ENCODE results near the gene SCFD2. TPM values are rescaled to one million over a fixed set of nuclear protein-coding genes. Genes with fewer than 3 reads are reported as not detected.

SCFD2 gene
- total RNA-seq, 1 experiment from 2014 or later, result 8.4 TPM

DNA sequence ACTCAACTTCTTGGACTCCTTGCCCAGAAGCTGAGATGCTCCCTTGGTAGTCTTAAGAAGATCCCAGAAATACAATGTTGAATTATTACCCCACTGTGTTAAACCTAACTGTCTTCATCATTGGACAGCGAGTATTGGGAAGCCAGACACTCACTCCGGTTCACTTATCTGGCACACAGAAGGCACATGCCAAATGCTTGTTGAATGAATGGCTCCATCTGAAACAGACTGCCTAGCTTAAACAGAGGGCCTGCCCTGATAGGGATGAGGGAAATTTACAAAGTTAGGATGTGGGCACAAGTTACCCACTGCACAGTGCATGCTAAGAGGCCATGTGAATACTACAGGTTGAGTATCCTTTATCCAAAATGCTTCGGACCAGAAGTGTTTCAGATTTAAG lies 424.4 kb downstream of the SCFD2 start:
- Histone ChIP-seq H3K4me3 (ENCODE audit: low read depth, low read length, poor library complexity, severe bottlenecking) (no peak overlapping the region), H3K27me3 (replicated peaks; ENCODE audit: insufficient read depth, low read depth, low read length, poor library complexity) (no peaks in the 10 kb centered on the region), H3K36me3 (ENCODE audit: insufficient read depth, low read length, poor library complexity, severe bottlenecking) (no peaks in the 10 kb centered on the region), H3K27ac (ENCODE audit: low read depth, low read length, poor library complexity, severe bottlenecking) (no peak overlapping the region), H3K9me3 (ENCODE audit: low read depth, low read length, poor library complexity, severe bottlenecking) (no peaks in the 10 kb centered on the region), H3K4me1 (ENCODE audit: insufficient read depth, low read length, poor library complexity, severe bottlenecking) (no peaks in the 10 kb centered on the region)
- TF ChIP-seq EZH2 (IDR thresholded peaks at IDR 0.05; ENCODE audit: borderline replicate concordance, low read depth, low read length, poor library complexity, severe bottlenecking) (no peak), CTCF (conservative IDR thresholded peaks at IDR 0.05; ENCODE audit: low read depth, low read length) (no peak)
- no peak for DNase-seq (ENCODE audit: low spot score)
- no TSS peak for BruUV-seq (replicated peaks)
- intact Hi-C loops (cut with micrococcal nuclease; ENCODE audit: unreplicated experiment), result no loop called here
- CTCF ChIA-PET, result no interaction called here
- POLR2A ChIA-PET (ENCODE audit: low non-redundant PET), result no interaction called here

- H3K9me3 ChIP-seq (ENCODE audit: low read depth, low read length, poor library complexity, severe bottlenecking), result no peaks in the 10 kb centered on the region
- H3K4me1 ChIP-seq (ENCODE audit: insufficient read depth, low read length, poor library complexity, severe bottlenecking), result no peaks in the 10 kb centered on the region
- no peaks in the 10 kb centered on the region for H3K36me3 ChIP-seq (ENCODE audit: insufficient read depth, low read length, poor library complexity, severe bottlenecking)
- no peak for DNase-seq (ENCODE audit: low spot score)
- intact Hi-C loops (cut with micrococcal nuclease; ENCODE audit: unreplicated experiment), result no loop called here
- BruUV-seq (replicated peaks), result no TSS peak
- H3K27me3 ChIP-seq (replicated peaks; ENCODE audit: insufficient read depth, low read depth, low read length, poor library complexity), result no peaks in the 10 kb centered on the region
- H3K4me3 ChIP-seq (ENCODE audit: low read depth, low read length, poor library complexity, severe bottlenecking), result no peak overlapping the region
- H3K27ac ChIP-seq (ENCODE audit: low read depth, low read length, poor library complexity, severe bottlenecking), result no peak overlapping the region
- ChIA-PET POLR2A (ENCODE audit: low non-redundant PET) (no interaction called here), CTCF (no interaction called here)
- TF ChIP-seq CTCF (conservative IDR thresholded peaks at IDR 0.05; ENCODE audit: low read depth, low read length) (no peak), EZH2 (IDR thresholded peaks at IDR 0.05; ENCODE audit: borderline replicate concordance, low read depth, low read length, poor library complexity, severe bottlenecking) (no peak)
These were observed 426.1 kb downstream of the SCFD2 start for GRCh38 chr4:52939739-52940138.

DNA sequence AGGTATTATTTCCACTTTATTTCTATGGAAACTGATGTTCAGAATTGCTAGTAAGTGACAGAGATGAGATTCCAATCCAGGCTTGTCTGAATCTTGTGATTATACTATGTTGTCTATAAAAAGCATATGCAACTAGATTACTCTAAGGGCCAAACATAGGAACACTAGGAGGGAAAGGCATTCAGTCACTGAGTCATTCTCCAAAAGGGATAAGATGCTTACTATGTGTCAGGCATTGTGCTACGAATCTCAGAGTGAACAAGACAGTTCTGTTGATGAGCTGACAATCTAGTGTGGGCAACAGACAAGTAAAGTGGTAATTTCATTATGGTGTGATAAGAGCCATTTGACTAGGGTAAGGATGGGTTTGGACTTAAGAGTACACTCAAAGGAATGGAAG lies 426.5 kb downstream of the SCFD2 start:
- intact Hi-C loops (cut with micrococcal nuclease; ENCODE audit: unreplicated experiment), result no loop called here
- Histone ChIP-seq H3K4me3 (ENCODE audit: low read depth, low read length, poor library complexity, severe bottlenecking) (no peak overlapping the region), H3K9me3 (ENCODE audit: low read depth, low read length, poor library complexity, severe bottlenecking) (no peaks in the 10 kb centered on the region), H3K36me3 (ENCODE audit: insufficient read depth, low read length, poor library complexity, severe bottlenecking) (no peaks in the 10 kb centered on the region), H3K27me3 (replicated peaks; ENCODE audit: insufficient read depth, low read depth, low read length, poor library complexity) (no peaks in the 10 kb centered on the region), H3K4me1 (ENCODE audit: insufficient read depth, low read length, poor library complexity, severe bottlenecking) (no peaks in the 10 kb centered on the region), H3K27ac (ENCODE audit: low read depth, low read length, poor library complexity, severe bottlenecking) (no peak overlapping the region)
- BruUV-seq (replicated peaks), result no TSS peak
- DNase-seq (ENCODE audit: low spot score), result no peak
- CTCF ChIA-PET, result no interaction called here
- TF ChIP-seq EZH2 (IDR thresholded peaks at IDR 0.05; ENCODE audit: borderline replicate concordance, low read depth, low read length, poor library complexity, severe bottlenecking), result no peak
- TF ChIP-seq CTCF (conservative IDR thresholded peaks at IDR 0.05; ENCODE audit: low read depth, low read length), result no peak
- POLR2A ChIA-PET (ENCODE audit: low non-redundant PET), result no interaction called here

All from A673 (cell line).